ENCODE data around the gene PNMA6E. TPM values are rescaled to one million over a fixed set of nuclear protein-coding genes. Genes with fewer than 3 reads are reported as not detected.
"Not testable (repeated sequence)": the region's sequence is repeated elsewhere in the genome, so short reads cannot be mapped to it uniquely, and the experiment has no call there.

The PNMA6E gene
- total RNA-seq, 5 donors from 2014 or later (not counting 1 experiment from before 2014, with no cell fraction given), result not detected

DNA sequence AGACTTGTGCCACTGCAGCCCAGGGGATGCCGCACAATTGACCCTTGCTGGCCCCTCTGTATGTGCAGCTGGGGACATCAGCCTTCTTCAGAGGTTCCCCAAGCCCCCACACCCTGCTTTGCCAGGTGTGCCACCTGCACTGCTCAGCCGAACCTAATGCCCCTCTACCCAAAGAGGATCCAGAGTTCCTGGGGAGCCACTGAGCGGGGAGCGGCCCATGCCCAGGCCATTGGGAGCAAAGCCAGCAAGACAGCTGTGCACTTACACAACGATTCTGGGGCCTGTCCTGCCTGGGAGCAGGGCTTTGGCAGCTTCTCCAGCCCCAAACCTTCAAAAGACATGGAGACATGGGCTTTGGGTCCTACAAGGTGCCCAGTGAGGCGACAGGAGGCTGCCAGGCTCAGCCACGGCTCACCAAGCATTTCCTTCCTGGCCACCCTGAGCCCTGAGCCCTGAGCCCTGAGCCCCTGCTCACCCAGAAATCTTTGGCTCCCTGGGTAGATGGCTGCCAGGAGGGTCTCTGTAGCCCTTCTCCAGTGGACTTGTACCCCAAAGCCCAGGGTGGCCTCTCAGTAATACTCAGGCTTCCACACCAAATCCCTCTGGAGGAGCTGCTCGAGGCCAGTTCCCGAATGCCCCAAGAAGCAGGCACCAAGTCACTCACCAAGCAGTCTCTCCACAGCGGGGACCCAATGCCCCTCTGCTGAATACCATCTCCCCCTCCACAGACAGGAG, 13.0 kb downstream of the PNMA6E start:
- Mint-ChIP-seq H3K9me3 (no peaks in the 10 kb centered on the region), H3K36me3 (no peaks in the 10 kb centered on the region), H3K27me3 (no peaks in the 10 kb centered on the region), H3K27ac (no peak overlapping the region), H3K4me1 (no peaks in the 10 kb centered on the region), H3K4me3 (no peak overlapping the region)
- 75% methylated on average over 6 of the region's 10 CpGs for WGBS (ENCODE audit: insufficient coverage)
- DNase-seq (peak in 1 of 35 experiments; percentile 2), ATAC-seq (replicated peaks in 1 of 4) (no peak)
- ChIA-PET POLR2A (no interaction called here), CTCF (no interaction called here)
- no peaks in the 10 kb centered on the region for H3K9me3 ChIP-seq
- H3K27ac ChIP-seq (ENCODE audit: low read length), result no peak overlapping the region
- no peaks in the 10 kb centered on the region for H3K36me3 ChIP-seq (ENCODE audit: control insufficient read depth in 2 of 2, extremely low read depth in 1 of 2, insufficient read depth in 1 of 2, low read length in 1 of 2)
- H3K4me3 ChIP-seq (ENCODE audit: control insufficient read depth in 1 of 2, extremely low read depth in 1 of 2, low read length in 1 of 2), result no peak overlapping the region
- no peaks in the 10 kb centered on the region for H3K4me1 ChIP-seq (ENCODE audit: control insufficient read depth in 1 of 2, extremely low read depth in 1 of 2, insufficient read depth in 2 of 2, low read length in 2 of 2)
- peaks cover 0 to 2% of the 10 kb centered on the region in 2 experiments for H3K27me3 ChIP-seq (replicated peaks in 1 of 2; ENCODE audit: control insufficient read depth in 2 of 2, extremely low read depth in 1 of 2, insufficient read depth in 2 of 2, low read length in 1 of 2)

- H3K27me3 ChIP-seq (replicated peaks in 1 of 2; ENCODE audit: control insufficient read depth in 2 of 2, extremely low read depth in 1 of 2, insufficient read depth in 2 of 2, low read length in 1 of 2), result peaks cover 0 to 2% of the 10 kb centered on the region in 2 experiments
Observed at GRCh38 chrX:153387345-153387744, 13.8 kb downstream of the PNMA6E start.

GRCh38 chrX:153386097-153386496, 15.1 kb downstream of the PNMA6E start:
- POLR2A ChIA-PET, result no interaction called here
- H3K27me3 ChIP-seq (replicated peaks in 1 of 2; ENCODE audit: control insufficient read depth in 2 of 2, extremely low read depth in 1 of 2, insufficient read depth in 2 of 2, low read length in 1 of 2), result peaks cover 0 to 2% of the 10 kb centered on the region in 2 experiments
- H3K4me3 Mint-ChIP-seq, result no peak overlapping the region
- no peak overlapping the region for H3K4me3 ChIP-seq (ENCODE audit: control insufficient read depth in 1 of 2, extremely low read depth in 1 of 2, low read length in 1 of 2)
- no peaks in the 10 kb centered on the region for H3K4me1 ChIP-seq (ENCODE audit: control insufficient read depth in 1 of 2, extremely low read depth in 1 of 2, insufficient read depth in 2 of 2, low read length in 2 of 2)
- ATAC-seq (replicated peaks in 1 of 4) (no peak), DNase-seq (no peak)
- no peak overlapping the region for H3K27ac Mint-ChIP-seq
- H3K36me3 ChIP-seq (ENCODE audit: control insufficient read depth in 2 of 2, extremely low read depth in 1 of 2, insufficient read depth in 1 of 2, low read length in 1 of 2), result no peaks in the 10 kb centered on the region
- no peaks in the 10 kb centered on the region for H3K9me3 ChIP-seq
- no peaks in the 10 kb centered on the region for H3K9me3 Mint-ChIP-seq
- no peaks in the 10 kb centered on the region for H3K27me3 Mint-ChIP-seq
- no peak overlapping the region for H3K27ac ChIP-seq (ENCODE audit: low read length)
- H3K36me3 Mint-ChIP-seq, result no peaks in the 10 kb centered on the region
- no CpG with 5 or more reads among the region's 5 CpGs for WGBS (ENCODE audit: insufficient coverage)
- CTCF ChIA-PET, result no interaction called here
- H3K4me1 Mint-ChIP-seq, result no peaks in the 10 kb centered on the region

More at GRCh38 chrX:153387345-153387744, 13.8 kb downstream of the PNMA6E start:
- POLR2A ChIA-PET, result interaction anchor here in 1 of 2 donors (0.6 kb wide), 1 partner anchor 11 kb away, joined by 7 read pairs; no protein-coding TSS in a partner anchor
- WGBS (ENCODE audit: insufficient coverage), result 78% methylated on average over 3 of the region's 5 CpGs
- ATAC-seq (replicated peaks in 1 of 4), result no peak
- Mint-ChIP-seq H3K27me3 (no peaks in the 10 kb centered on the region), H3K9me3 (no peaks in the 10 kb centered on the region), H3K36me3 (no peaks in the 10 kb centered on the region), H3K4me3 (no peak overlapping the region), H3K4me1 (no peaks in the 10 kb centered on the region), H3K27ac (no peak overlapping the region)
- CTCF ChIA-PET, result no interaction called here
- DNase-seq, result no peak
- Histone ChIP-seq H3K27ac (ENCODE audit: low read length) (no peak overlapping the region), H3K4me1 (ENCODE audit: control insufficient read depth in 1 of 2, extremely low read depth in 1 of 2, insufficient read depth in 2 of 2, low read length in 2 of 2) (no peaks in the 10 kb centered on the region), H3K4me3 (ENCODE audit: control insufficient read depth in 1 of 2, extremely low read depth in 1 of 2, low read length in 1 of 2) (no peak overlapping the region), H3K9me3 (no peaks in the 10 kb centered on the region), H3K36me3 (ENCODE audit: control insufficient read depth in 2 of 2, extremely low read depth in 1 of 2, insufficient read depth in 1 of 2, low read length in 1 of 2) (no peaks in the 10 kb centered on the region)

GRCh38 chrX:153384973-153385372, 16.2 kb downstream of the PNMA6E start:
- H3K4me1 ChIP-seq (ENCODE audit: control insufficient read depth in 1 of 2, extremely low read depth in 1 of 2, insufficient read depth in 2 of 2, low read length in 2 of 2); H3K9me3 ChIP-seq; DNase-seq; H3K27me3 Mint-ChIP-seq; H3K36me3 Mint-ChIP-seq; H3K27me3 ChIP-seq (replicated peaks in 1 of 2; ENCODE audit: control insufficient read depth in 2 of 2, extremely low read depth in 1 of 2, insufficient read depth in 2 of 2, low read length in 1 of 2); ATAC-seq (replicated peaks in 1 of 4); H3K36me3 ChIP-seq (ENCODE audit: control insufficient read depth in 2 of 2, extremely low read depth in 1 of 2, insufficient read depth in 1 of 2, low read length in 1 of 2); POLR2A ChIA-PET; H3K4me1 Mint-ChIP-seq; H3K4me3 ChIP-seq (ENCODE audit: control insufficient read depth in 1 of 2, extremely low read depth in 1 of 2, low read length in 1 of 2); H3K27ac ChIP-seq (ENCODE audit: low read length); H3K9me3 Mint-ChIP-seq; H3K4me3 Mint-ChIP-seq; H3K27ac Mint-ChIP-seq; CTCF ChIA-PET: not testable (repeated sequence)
- WGBS (ENCODE audit: insufficient coverage), result no CpG with 5 or more reads among the region's 2 CpGs

DNA sequence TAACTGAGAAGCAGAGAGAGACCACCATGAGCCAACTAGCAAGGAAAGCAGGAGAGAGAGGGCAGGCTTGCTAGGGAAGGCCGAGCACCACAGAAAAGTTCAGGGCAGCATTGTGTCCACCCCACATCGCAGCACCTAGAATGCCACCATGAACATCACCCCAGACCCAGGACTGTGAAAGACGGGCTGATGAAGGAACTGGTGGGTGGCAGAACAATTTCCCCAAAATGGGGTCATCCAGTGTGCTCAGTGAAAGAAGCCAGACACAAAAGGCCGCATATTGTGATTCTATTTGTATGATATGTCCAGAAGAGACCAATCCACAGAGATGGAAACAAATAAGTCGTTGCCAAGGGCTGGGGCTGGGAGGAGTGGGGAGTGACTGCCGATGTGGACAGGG, 16.8 kb downstream of the PNMA6E start:
- ChIA-PET CTCF (no interaction called here), POLR2A (no interaction called here)
- Histone ChIP-seq H3K9me3 (no peaks in the 10 kb centered on the region), H3K27ac (ENCODE audit: low read length) (no peak overlapping the region), H3K27me3 (replicated peaks in 1 of 2; ENCODE audit: control insufficient read depth in 2 of 2, extremely low read depth in 1 of 2, insufficient read depth in 2 of 2, low read length in 1 of 2) (peaks cover 0 to 2% of the 10 kb centered on the region in 2 experiments), H3K4me1 (ENCODE audit: control insufficient read depth in 1 of 2, extremely low read depth in 1 of 2, insufficient read depth in 2 of 2, low read length in 2 of 2) (no peaks in the 10 kb centered on the region), H3K36me3 (ENCODE audit: control insufficient read depth in 2 of 2, extremely low read depth in 1 of 2, insufficient read depth in 1 of 2, low read length in 1 of 2) (no peaks in the 10 kb centered on the region), H3K4me3 (ENCODE audit: control insufficient read depth in 1 of 2, extremely low read depth in 1 of 2, low read length in 1 of 2) (no peak overlapping the region)
- Mint-ChIP-seq H3K9me3 (no peaks in the 10 kb centered on the region), H3K4me1 (no peaks in the 10 kb centered on the region), H3K36me3 (no peaks in the 10 kb centered on the region), H3K27ac (no peak overlapping the region), H3K4me3 (no peak overlapping the region), H3K27me3 (no peaks in the 10 kb centered on the region)
- ATAC-seq (replicated peaks in 1 of 4) (no peak), DNase-seq (no peak)
- WGBS (ENCODE audit: insufficient coverage), result no CpG with 5 or more reads among the region's 6 CpGs

DNA sequence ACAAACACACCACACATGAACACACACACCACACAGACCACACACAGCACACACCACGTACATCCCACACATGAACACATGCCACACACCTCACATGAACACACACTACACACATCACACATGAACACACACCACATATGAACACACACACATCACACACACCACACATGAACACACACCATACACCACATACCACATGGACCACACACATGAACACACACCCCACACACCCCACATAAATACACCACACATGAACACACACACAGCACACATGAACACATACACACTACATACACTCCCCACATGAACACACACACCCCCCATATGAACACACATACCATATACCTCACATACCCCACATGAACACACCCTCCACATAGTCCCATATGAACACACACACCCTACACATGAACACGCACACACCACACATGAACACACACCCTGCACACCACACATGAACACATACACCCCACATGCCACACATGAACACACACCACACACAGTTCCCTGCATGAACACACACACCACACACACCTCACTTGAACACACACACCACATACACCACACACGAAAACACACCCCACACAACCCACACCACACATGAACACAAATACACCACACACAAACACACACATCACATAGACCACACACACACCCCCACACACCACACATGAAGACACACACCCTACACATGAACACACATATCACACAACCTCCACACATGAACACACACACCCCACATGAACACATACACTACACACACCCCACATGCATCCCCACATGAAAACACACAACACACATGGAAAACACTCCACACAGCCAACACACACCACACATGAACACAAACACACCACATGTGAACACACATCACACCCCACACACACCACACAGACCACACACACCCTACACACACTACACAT, 18.3 kb downstream of the PNMA6E start:
- Mint-ChIP-seq H3K4me1 (no peaks in the 10 kb centered on the region), H3K9me3 (no peaks in the 10 kb centered on the region), H3K4me3 (no peak overlapping the region), H3K36me3 (no peaks in the 10 kb centered on the region), H3K27ac (no peak overlapping the region), H3K27me3 (no peaks in the 10 kb centered on the region)
- Histone ChIP-seq H3K27ac (ENCODE audit: low read length) (no peak overlapping the region), H3K36me3 (ENCODE audit: control insufficient read depth in 2 of 2, extremely low read depth in 1 of 2, insufficient read depth in 1 of 2, low read length in 1 of 2) (no peaks in the 10 kb centered on the region), H3K27me3 (replicated peaks in 1 of 2; ENCODE audit: control insufficient read depth in 2 of 2, extremely low read depth in 1 of 2, insufficient read depth in 2 of 2, low read length in 1 of 2) (no peaks in the 10 kb centered on the region), H3K4me1 (ENCODE audit: control insufficient read depth in 1 of 2, extremely low read depth in 1 of 2, insufficient read depth in 2 of 2, low read length in 2 of 2) (no peaks in the 10 kb centered on the region), H3K4me3 (ENCODE audit: control insufficient read depth in 1 of 2, extremely low read depth in 1 of 2, low read length in 1 of 2) (no peak overlapping the region), H3K9me3 (no peaks in the 10 kb centered on the region)
- CTCF ChIA-PET, result no interaction called here
- POLR2A ChIA-PET, result no interaction called here
- DNase-seq, result no peak
- no peak for ATAC-seq (replicated peaks in 1 of 4)
- WGBS (ENCODE audit: insufficient coverage), result 95% methylated on average over 3 of the region's 3 CpGs

Data from T-cell (primary cell).